MM.1S (cell line): Measurements from ENCODE around the gene ADCY5.

Experiments used
- DNase-seq: peaks from one replicate; pipeline ENCODE4 v3.0.0-alpha.2; 2015
- H2AFZ ChIP-seq: fragments of 300-600 bp; sonication (generic); 2 replicates; pipeline ENCODE4 v1.6.0; 2016; ENCODE audit warnings: antibody characterized with exemption, low read length
- H3F3A ChIP-seq: fragments of 300-600 bp; sonication (generic); 2 replicates; pipeline ENCODE4 v1.6.1; 2016; ENCODE audit warnings: mild to moderate bottlenecking, antibody characterized with exemption, low read length, moderate library complexity, mixed read lengths; ENCODE audit not compliant: insufficient read depth
- H3K27ac ChIP-seq: fragments of 300-600 bp; sonication (generic); 2 replicates; pipeline ENCODE4 v1.5.1; 2016; ENCODE audit warnings: mild to moderate bottlenecking, low read length
- H3K27me3 ChIP-seq: fragments of 300-600 bp; sonication (generic); replicated peaks from 2 replicates; pipeline ENCODE4 v1.6.0; 2016; ENCODE audit warnings: low read length; ENCODE audit not compliant: insufficient read depth
- H3K36me3 ChIP-seq: fragments of 300-600 bp; sonication (generic); replicated peaks from 2 replicates; pipeline ENCODE4 v1.6.1; 2016; ENCODE audit warnings: mild to moderate bottlenecking, low read length, mixed read lengths; ENCODE audit not compliant: insufficient read depth
- H3K4me1 ChIP-seq: fragments of 300-600 bp; sonication (generic); 2 replicates; pipeline ENCODE4 v1.6.1; 2016; ENCODE audit warnings: low read length, mixed read lengths
- H3K4me2 ChIP-seq: fragments of 300-600 bp; sonication (generic); 2 replicates; pipeline ENCODE4 v1.6.0; 2016; ENCODE audit warnings: low read depth, low read length
- H3K4me3 ChIP-seq: fragments of 300-600 bp; sonication (generic); 2 replicates; pipeline ENCODE4 v1.5.1; 2016; ENCODE audit warnings: low read length, mixed read lengths
- H3K79me2 ChIP-seq: fragments of 300-600 bp; sonication (generic); 2 replicates; pipeline ENCODE4 v1.6.1; 2016; ENCODE audit warnings: mixed run types, low read length, mixed read lengths
- H3K9ac ChIP-seq: fragments of 300-600 bp; sonication (generic); 2 replicates; pipeline ENCODE4 v1.6.1; 2016; ENCODE audit warnings: low read length, mixed read lengths
- H3K9me2 ChIP-seq: fragments of 300-600 bp; sonication (generic); replicated peaks from 2 replicates; pipeline ENCODE4 v1.6.1; 2016; ENCODE audit warnings: mild to moderate bottlenecking, low read length, mixed read lengths; ENCODE audit not compliant: insufficient read depth
- H3K9me3 ChIP-seq: fragments of 300-600 bp; sonication (generic); replicated peaks from 2 replicates; pipeline ENCODE4 v1.6.1; 2016; ENCODE audit warnings: mild to moderate bottlenecking, low read length, mixed read lengths; ENCODE audit not compliant: insufficient read depth
- H4K20me1 ChIP-seq: fragments of 300-600 bp; sonication (generic); 2 replicates; pipeline ENCODE4 v1.6.1; 2016; ENCODE audit warnings: mild to moderate bottlenecking, low read length, moderate library complexity, mixed read lengths; ENCODE audit not compliant: insufficient read depth
- EZH2 ChIP-seq: fragments of 300-600 bp; sonication (generic); optimal IDR thresholded peaks from 2 replicates; pipeline ENCODE3; 2017; ENCODE audit warnings: low read depth, mild to moderate bottlenecking, antibody characterized with exemption, low read length, mixed read lengths
- EZH2phosphoT487 ChIP-seq: fragments of 300-600 bp; sonication (generic); IDR thresholded peaks from 2 replicates; pipeline ENCODE4 v1.6.1; 2018; ENCODE audit warnings: antibody characterized with exemption, low read length
- TF ChIP-seq, protein P1 (sequence below): fragments of 300-600 bp; sonication (generic); IDR thresholded peaks from 2 replicates; pipeline ENCODE4 v1.5.1; 2016; ENCODE audit warnings: antibody characterized with exemption, low read length, mixed read lengths

Gene ADCY5

DNA sequence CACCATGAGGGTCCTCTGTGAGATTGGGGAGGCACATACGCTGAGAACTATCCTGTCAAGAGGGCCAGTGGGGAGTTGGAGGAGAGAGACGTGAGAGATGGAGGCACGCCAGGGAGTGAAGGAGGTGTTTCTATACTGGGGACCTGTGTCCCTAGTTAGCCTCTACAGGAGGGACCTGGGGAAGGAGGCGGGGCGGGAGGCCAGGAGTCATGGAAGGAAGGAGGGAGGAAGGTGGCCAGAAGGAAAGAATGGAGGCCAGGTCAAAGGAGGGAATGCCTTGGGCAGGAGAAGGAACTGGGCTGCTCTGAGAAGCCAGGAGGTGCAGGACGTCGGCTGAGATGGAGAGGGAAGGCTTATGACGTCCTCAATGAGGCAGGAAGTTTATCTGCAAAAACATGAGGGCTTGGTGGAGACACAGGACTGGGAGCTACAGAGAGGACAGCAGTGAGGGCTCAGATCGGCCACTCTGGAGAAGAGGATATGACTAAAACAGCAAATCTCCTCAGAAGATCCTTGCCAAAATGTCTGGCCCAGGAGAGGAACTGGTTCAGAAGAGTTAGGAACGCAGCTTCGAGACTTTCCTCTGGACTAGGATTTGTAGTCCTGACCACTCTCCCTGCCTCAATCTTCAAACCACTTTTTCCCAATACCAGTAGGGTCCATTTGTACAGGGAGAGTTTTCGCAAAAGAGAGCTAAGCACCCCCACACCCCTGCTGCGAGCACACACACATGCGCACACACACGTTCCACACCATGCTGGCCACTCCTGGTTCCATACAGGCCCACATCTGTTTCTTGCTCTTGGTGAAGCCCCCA is 59.9 kb downstream of the ADCY5 start:
- H3K4me1 ChIP-seq = no peaks in the 10 kb centered on the region
- H3K27ac ChIP-seq = no peak overlapping the region
- H3K79me2 ChIP-seq = no peaks in the 10 kb centered on the region
- H3K36me3 ChIP-seq = no peaks in the 10 kb centered on the region
- H3K4me2 ChIP-seq = no peak overlapping the region
- H3K9ac ChIP-seq = no peak overlapping the region
- no peak overlapping the region for H2AFZ ChIP-seq
- TF ChIP-seq, protein P1, sequence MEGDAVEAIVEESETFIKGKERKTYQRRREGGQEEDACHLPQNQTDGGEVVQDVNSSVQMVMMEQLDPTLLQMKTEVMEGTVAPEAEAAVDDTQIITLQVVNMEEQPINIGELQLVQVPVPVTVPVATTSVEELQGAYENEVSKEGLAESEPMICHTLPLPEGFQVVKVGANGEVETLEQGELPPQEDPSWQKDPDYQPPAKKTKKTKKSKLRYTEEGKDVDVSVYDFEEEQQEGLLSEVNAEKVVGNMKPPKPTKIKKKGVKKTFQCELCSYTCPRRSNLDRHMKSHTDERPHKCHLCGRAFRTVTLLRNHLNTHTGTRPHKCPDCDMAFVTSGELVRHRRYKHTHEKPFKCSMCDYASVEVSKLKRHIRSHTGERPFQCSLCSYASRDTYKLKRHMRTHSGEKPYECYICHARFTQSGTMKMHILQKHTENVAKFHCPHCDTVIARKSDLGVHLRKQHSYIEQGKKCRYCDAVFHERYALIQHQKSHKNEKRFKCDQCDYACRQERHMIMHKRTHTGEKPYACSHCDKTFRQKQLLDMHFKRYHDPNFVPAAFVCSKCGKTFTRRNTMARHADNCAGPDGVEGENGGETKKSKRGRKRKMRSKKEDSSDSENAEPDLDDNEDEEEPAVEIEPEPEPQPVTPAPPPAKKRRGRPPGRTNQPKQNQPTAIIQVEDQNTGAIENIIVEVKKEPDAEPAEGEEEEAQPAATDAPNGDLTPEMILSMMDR = no peak
- TF ChIP-seq EZH2phosphoT487 = no peak
- no peak for TF ChIP-seq EZH2
- H3K9me3 ChIP-seq = no peaks in the 10 kb centered on the region
- H4K20me1 ChIP-seq = no peaks in the 10 kb centered on the region
- H3F3A ChIP-seq = no peaks in the 10 kb centered on the region
- H3K4me3 ChIP-seq = no peak overlapping the region
- no peak for DNase-seq
- H3K27me3 ChIP-seq = no peaks in the 10 kb centered on the region
- no peaks in the 10 kb centered on the region for H3K9me2 ChIP-seq

DNA sequence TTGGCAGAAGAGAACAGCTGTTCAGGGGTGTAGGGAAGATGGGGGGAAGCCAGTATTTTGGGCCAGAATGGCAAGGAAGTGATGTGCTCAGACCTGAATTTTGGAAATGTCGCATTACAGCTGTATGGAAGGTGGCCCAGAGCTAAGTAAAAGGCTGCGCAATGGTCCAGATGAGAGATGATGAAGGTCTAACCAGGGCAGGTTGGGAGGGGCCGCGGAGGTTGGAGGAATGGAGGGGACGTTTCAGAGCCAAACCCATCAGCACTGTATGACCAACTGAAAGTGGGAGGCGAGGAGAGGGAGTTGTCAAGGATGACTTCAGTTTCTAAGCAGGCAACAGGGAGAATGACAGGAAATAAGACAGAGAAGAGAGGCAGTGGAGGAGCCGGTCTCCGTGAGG is 60.8 kb downstream of the ADCY5 start:
- H3K27ac ChIP-seq = no peak overlapping the region
- no peak for TF ChIP-seq EZH2phosphoT487
- TF ChIP-seq, protein P1 = no peak
- no peak for TF ChIP-seq EZH2
- no peaks in the 10 kb centered on the region for H3K36me3 ChIP-seq
- H3F3A ChIP-seq = no peaks in the 10 kb centered on the region
- H3K9me3 ChIP-seq = no peaks in the 10 kb centered on the region
- H3K9me2 ChIP-seq = no peaks in the 10 kb centered on the region
- no peak overlapping the region for H3K4me2 ChIP-seq
- no peaks in the 10 kb centered on the region for H3K27me3 ChIP-seq
- H3K79me2 ChIP-seq = no peaks in the 10 kb centered on the region
- H4K20me1 ChIP-seq = no peaks in the 10 kb centered on the region
- H2AFZ ChIP-seq = no peak overlapping the region
- no peak overlapping the region for H3K4me3 ChIP-seq
- no peaks in the 10 kb centered on the region for H3K4me1 ChIP-seq
- H3K9ac ChIP-seq = no peak overlapping the region
- no peak for DNase-seq

DNA sequence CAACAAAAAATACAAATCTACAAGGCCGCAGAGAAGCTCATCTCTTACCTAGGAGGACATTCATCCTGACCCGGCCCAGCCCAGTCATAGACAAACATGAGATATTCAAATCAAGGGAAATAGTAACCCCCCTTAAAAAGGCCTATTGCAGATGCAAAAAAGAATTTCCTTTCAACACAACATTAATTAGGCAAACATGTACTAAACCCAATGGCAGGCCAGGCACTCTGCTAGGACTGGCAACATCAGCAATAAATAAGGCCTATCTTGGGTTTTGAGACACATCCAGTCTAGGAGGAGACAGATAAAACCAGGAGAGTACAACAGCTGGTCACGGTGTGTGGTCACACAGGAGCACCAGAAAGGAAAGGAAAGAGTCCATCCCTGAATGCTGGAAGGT is 61.4 kb downstream of the ADCY5 start:
- no peak overlapping the region for H2AFZ ChIP-seq
- H3F3A ChIP-seq = no peaks in the 10 kb centered on the region
- no peak for TF ChIP-seq EZH2
- no peak for TF ChIP-seq EZH2phosphoT487
- TF ChIP-seq, protein P1 = no peak
- H3K9me3 ChIP-seq = no peaks in the 10 kb centered on the region
- no peak overlapping the region for H3K9ac ChIP-seq
- H3K27ac ChIP-seq = no peak overlapping the region
- no peaks in the 10 kb centered on the region for H3K27me3 ChIP-seq
- no peak overlapping the region for H3K4me3 ChIP-seq
- H3K4me1 ChIP-seq = no peaks in the 10 kb centered on the region
- no peaks in the 10 kb centered on the region for H3K9me2 ChIP-seq
- no peak for DNase-seq
- H3K79me2 ChIP-seq = no peaks in the 10 kb centered on the region
- no peak overlapping the region for H3K4me2 ChIP-seq
- no peaks in the 10 kb centered on the region for H3K36me3 ChIP-seq
- no peaks in the 10 kb centered on the region for H4K20me1 ChIP-seq
